Smooth muscle cell (in vitro differentiated cells): Measurements from ENCODE around the gene ATF7IP. TPM values are rescaled to one million over a fixed set of nuclear protein-coding genes. Genes with fewer than 3 reads are reported as not detected.

Experiments
- DNase-seq: peaks from one replicate; lab custom pipeline; 2025; ENCODE audit not compliant: unreplicated experiment; lab: John Stamatoyannopoulos, UW
- H2AFZ ChIP-seq: fragments of 200-600 bp; sonication (generic); 2 replicates; pipeline ENCODE4 v1.6.0; 2016; ENCODE audit warnings: antibody characterized with exemption, low read depth, mild to moderate bottlenecking
- H3F3A ChIP-seq: fragments of 200-600 bp; sonication (generic); 2 replicates; pipeline ENCODE4 v1.6.0; 2017; ENCODE audit warnings: antibody characterized with exemption, low read depth
- H3K27ac ChIP-seq: fragments of 200-600 bp; sonication (generic); 2 replicates; pipeline ENCODE4 v1.5.1; 2016; ENCODE audit warnings: low read depth, mild to moderate bottlenecking
- H3K27me3 ChIP-seq: fragments of 200-600 bp; sonication (generic); 2 replicates; pipeline ENCODE4 v1.6.1; 2016; ENCODE audit warnings: low read depth, mild to moderate bottlenecking
- H3K36me3 ChIP-seq: fragments of 200-600 bp; sonication (generic); 2 replicates; pipeline ENCODE4 v1.5.1; 2016; ENCODE audit warnings: low read depth
- H3K4me1 ChIP-seq: fragments of 200-600 bp; sonication (generic); 2 replicates; pipeline ENCODE4 v1.5.1; 2016; ENCODE audit warnings: low read depth
- H3K4me2 ChIP-seq: fragments of 200-600 bp; sonication (generic); 2 replicates; pipeline ENCODE4 v1.6.0; 2016; ENCODE audit warnings: mild to moderate bottlenecking
- H3K4me3 ChIP-seq: fragments of 200-600 bp; sonication (generic); 2 replicates; pipeline ENCODE4 v1.5.1; 2016; ENCODE audit warnings: mild to moderate bottlenecking
- H3K79me2 ChIP-seq: fragments of 200-600 bp; sonication (generic); 2 replicates; pipeline ENCODE4 v1.6.0; 2016; ENCODE audit warnings: low read depth, mild to moderate bottlenecking
- H3K9ac ChIP-seq: fragments of 200-600 bp; sonication (generic); 2 replicates; pipeline ENCODE4 v1.6.0; 2016; ENCODE audit warnings: low read depth
- H3K9me3 ChIP-seq: fragments of 200-600 bp; sonication (generic); replicated peaks from 2 replicates; pipeline ENCODE4 v1.5.1; 2016; ENCODE audit warnings: low read depth
- H4K20me1 ChIP-seq: fragments of 200-600 bp; sonication (generic); 2 replicates; pipeline ENCODE4 v1.6.0; 2016; ENCODE audit warnings: low read depth
- CTCF ChIP-seq: fragments of 200-600 bp; sonication (generic); IDR thresholded peaks from 2 replicates; pipeline ENCODE4 v1.5.1; 2017; ENCODE audit warnings: borderline replicate concordance, mild to moderate bottlenecking, antibody characterized with exemption; ENCODE audit not compliant: insufficient read depth, poor library complexity, severe bottlenecking
- WGBS: methylation state at CpG from one replicate; pipeline ENCODE4 v1.1.7; 2016; ENCODE audit warnings: low lambda C conversion rate; 5-methylcytosine and 5-hydroxymethylcytosine counted together
- polyA plus RNA-seq: library from polyadenylated mRNA; unstranded; fragments of >200 nt; fragmentation: Nextera tagmentation; extraction: Ambion mirVana; gene quantifications from 2 replicates; pipeline ENCODE4 v1.2.1, GENCODE V29; 2016
- total RNA-seq: library from RNA; depleted of rRNA; stranded (reverse); fragments of >200 nt; gene quantifications from 2 replicates; pipeline ENCODE4 v1.2.3, GENCODE V29; 2014

Gene ATF7IP
- total and polyA plus RNA-seq, 2 experiments from 2014 or later, result 27.5 to 66.8 TPM

GRCh38 chr12:14450479-14450878 is 85.0 kb downstream of the ATF7IP start:
- H3K79me2 ChIP-seq, result peaks cover 81% of the 10 kb centered on the region
- TF ChIP-seq CTCF, result no peak

GRCh38 chr12:14452336-14452735 is 86.9 kb downstream of the ATF7IP start:
- no peak overlapping the region for H3K27ac ChIP-seq
- H4K20me1 ChIP-seq, result peaks cover 56% of the 10 kb centered on the region
- TF ChIP-seq CTCF, result no peak
- no peak for DNase-seq
- H3K79me2 ChIP-seq, result peaks cover 68% of the 10 kb centered on the region
- H3F3A ChIP-seq, result peaks cover 5% of the 10 kb centered on the region
- H2AFZ ChIP-seq, result no peak overlapping the region
- no peaks in the 10 kb centered on the region for H3K27me3 ChIP-seq
- peaks cover 7% of the 10 kb centered on the region for H3K4me1 ChIP-seq
- WGBS, result 81% methylated on average over 4 of the region's 4 CpGs
- H3K9ac ChIP-seq, result no peak overlapping the region
- no peak overlapping the region for H3K4me2 ChIP-seq
- H3K9me3 ChIP-seq, result no peaks in the 10 kb centered on the region
- H3K36me3 ChIP-seq, result peaks cover 11% of the 10 kb centered on the region
- H3K4me3 ChIP-seq, result no peak overlapping the region

More at GRCh38 chr12:14450479-14450878, 85.0 kb downstream of the ATF7IP start:
- no peak overlapping the region for H2AFZ ChIP-seq
- peaks cover 7% of the 10 kb centered on the region for H3K4me1 ChIP-seq
- no peak overlapping the region for H3K4me2 ChIP-seq
- H3K36me3 ChIP-seq, result peaks cover 16% of the 10 kb centered on the region
- no peaks in the 10 kb centered on the region for H3K27me3 ChIP-seq
- no peak overlapping the region for H3K9ac ChIP-seq
- H3K4me3 ChIP-seq, result no peak overlapping the region
- H4K20me1 ChIP-seq, result peaks cover 44% of the 10 kb centered on the region
- no peak overlapping the region for H3K27ac ChIP-seq
- peaks cover 5% of the 10 kb centered on the region for H3F3A ChIP-seq
- no peak for DNase-seq
- no peaks in the 10 kb centered on the region for H3K9me3 ChIP-seq

- no peak overlapping the region for H3K4me3 ChIP-seq
- DNase-seq, result no peak
- no peak overlapping the region for H3K9ac ChIP-seq
- peaks cover 7% of the 10 kb centered on the region for H3K4me1 ChIP-seq
- H3K9me3 ChIP-seq, result no peaks in the 10 kb centered on the region
- H3K36me3 ChIP-seq, result peaks cover 11% of the 10 kb centered on the region
- H4K20me1 ChIP-seq, result peaks cover 56% of the 10 kb centered on the region
- H2AFZ ChIP-seq, result no peak overlapping the region
- H3K4me2 ChIP-seq, result no peak overlapping the region
- no peak for TF ChIP-seq CTCF
- H3K27me3 ChIP-seq, result no peaks in the 10 kb centered on the region
- 71% methylated on average over 1 of the region's 1 CpG for WGBS
- peaks cover 63% of the 10 kb centered on the region for H3K79me2 ChIP-seq
- peaks cover 5% of the 10 kb centered on the region for H3F3A ChIP-seq
- H3K27ac ChIP-seq, result no peak overlapping the region
These were observed 87.4 kb downstream of the ATF7IP start for GRCh38 chr12:14452865-14453264.

GRCh38 chr12:14454098-14454907 is 88.8 kb downstream of the ATF7IP start:
- H3K79me2 ChIP-seq, result peaks cover 50% of the 10 kb centered on the region

More at GRCh38 chr12:14454098-14454907, 88.8 kb downstream of the ATF7IP start:
- DNase-seq, result no peak
- Histone ChIP-seq H3K4me2 (no peak overlapping the region), H3K4me3 (no peak overlapping the region), H4K20me1 (peaks cover 53% of the 10 kb centered on the region), H3K27me3 (no peaks in the 10 kb centered on the region), H3K4me1 (peaks cover 7% of the 10 kb centered on the region), H3K9me3 (no peaks in the 10 kb centered on the region), H3F3A (no peaks in the 10 kb centered on the region), H3K27ac (no peak overlapping the region), H2AFZ (no peak overlapping the region), H3K9ac (no peak overlapping the region), H3K36me3 (peaks cover 12% of the 10 kb centered on the region)
- TF ChIP-seq CTCF, result peak; percentile 28
- WGBS, result 68% methylated on average over 2 of the region's 2 CpGs
